ENCODE data around the gene ESR1. TPM values are rescaled to one million over a fixed set of nuclear protein-coding genes. Genes with fewer than 3 reads are reported as not detected.

Gene ESR1
- polyA plus RNA-seq, 1 of the 3 experiments (the other 2 are of a cell fraction), result under 0.01 TPM

GRCh38 chr6:152100183-152100618, 292.7 kb downstream of the ESR1 start:
- H3K9me3 ChIP-seq, result no peaks in the 10 kb centered on the region
- no peaks in the 10 kb centered on the region for H3K27me3 ChIP-seq (ENCODE audit: insufficient read depth)
- DNase-seq, result no peak
- H3K9ac ChIP-seq, result no peak overlapping the region
- no peak for TF ChIP-seq SMC3 (IDR thresholded peaks at IDR 0.05; ENCODE audit: low read depth, low read length)
- TF ChIP-seq TAF1 (IDR thresholded peaks at IDR 0.05; ENCODE audit: borderline replicate concordance, low read depth, low read length), result no peak
- TF ChIP-seq MAX (IDR thresholded peaks at IDR 0.05; ENCODE audit: low read depth), result no peak
- TF ChIP-seq FOSL2 (IDR thresholded peaks at IDR 0.05; ENCODE audit: borderline replicate concordance, low read depth), result no peak
- TF ChIP-seq EZH2phosphoT487 (IDR thresholded peaks at IDR 0.05; ENCODE audit: borderline replicate concordance, low read depth), result no peak
- no peak for TF ChIP-seq GATA2 (CRISPR knock-in tag; IDR thresholded peaks at IDR 0.05)
- TF ChIP-seq MXI1 (IDR thresholded peaks at IDR 0.05; ENCODE audit: low read depth, low read length), result no peak
- TF ChIP-seq CTCF (IDR thresholded peaks at IDR 0.05), result no peak
- no peak for TF ChIP-seq USF2 (IDR thresholded peaks at IDR 0.05; ENCODE audit: borderline replicate concordance, low read depth, low read length)
- no peak for TF ChIP-seq TEAD4 (IDR thresholded peaks at IDR 0.05; ENCODE audit: borderline replicate concordance, insufficient read depth)
- TF ChIP-seq RCOR1 (IDR thresholded peaks at IDR 0.05; ENCODE audit: low read length), result no peak
- TF ChIP-seq GABPA (IDR thresholded peaks at IDR 0.05; ENCODE audit: low read depth), result no peak
- peaks cover 13% of the 10 kb centered on the region for H3F3A ChIP-seq (replicated peaks; ENCODE audit: insufficient read depth)
- H3K4me2 ChIP-seq, result no peak overlapping the region
- WGBS (ENCODE audit: low lambda C conversion rate), result 75% methylated on average over 4 of the region's 7 CpGs
- peak overlapping the region; percentile 29; the same call in 1 of the 2 replicates for H2AFZ ChIP-seq (ENCODE audit: low read depth)
- CTCF ChIA-PET, result interaction anchor here (0.7 to 3.6 kb wide), 4 partner anchors 8 to 24 kb away, joined by 3 to 21 read pairs (median 4); no protein-coding TSS in a partner anchor
- POLR2A ChIA-PET, result no interaction called here
- H3K36me3 ChIP-seq (replicated peaks in 1 of 2; ENCODE audit: control insufficient read depth in 1 of 2, insufficient read depth in 2 of 2, low read length in 1 of 2), result no peaks in the 10 kb centered on the region
- H3K4me1 ChIP-seq (ENCODE audit: control insufficient read depth in 1 of 2, insufficient read depth in 2 of 2, low read depth in 1 of 2, low read length in 1 of 2), result peaks cover 7 to 13% of the 10 kb centered on the region in 2 experiments; a peak in 2 of 4 replicates
- H3K9me2 ChIP-seq, result no peaks in the 10 kb centered on the region
- no peaks in the 10 kb centered on the region for H4K20me1 ChIP-seq (ENCODE audit: insufficient read depth)
- H3K79me2 ChIP-seq (ENCODE audit: insufficient read depth), result no peaks in the 10 kb centered on the region
- H3K27ac ChIP-seq (ENCODE audit: low read depth in 2 of 2, low read length in 1 of 2), result no peak overlapping the region
- H3K4me3 ChIP-seq (ENCODE audit: low read depth in 2 of 2, low read length in 1 of 2), result no peak overlapping the region

DNA sequence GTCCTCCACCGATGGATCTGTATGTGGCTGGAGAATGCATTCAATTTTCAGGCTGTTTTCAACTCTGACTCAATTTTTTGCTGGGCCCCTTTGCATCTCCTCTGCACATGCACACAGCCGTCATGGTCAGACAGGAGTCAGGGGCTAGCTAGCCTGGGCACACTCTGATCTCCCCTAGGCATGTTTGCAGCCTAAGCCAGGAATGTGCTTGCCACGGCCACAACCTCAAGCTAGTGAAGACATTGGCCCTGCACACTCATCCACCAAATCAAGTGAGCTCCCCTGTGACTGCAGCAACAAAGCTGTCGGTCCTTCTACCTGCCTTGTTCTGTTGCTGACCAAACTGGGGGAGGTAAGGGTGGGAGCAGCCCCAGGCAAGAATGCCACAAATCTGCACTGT, 300.5 kb downstream of the ESR1 start:
- Histone ChIP-seq H3K4me3 (ENCODE audit: low read depth in 2 of 2, low read length in 1 of 2) (no peak overlapping the region), H3K4me1 (ENCODE audit: control insufficient read depth in 1 of 2, insufficient read depth in 2 of 2, low read depth in 1 of 2, low read length in 1 of 2) (peaks cover 0 to 19% of the 10 kb centered on the region in 2 experiments; a peak in 2 of 4 replicates), H3K27ac (ENCODE audit: low read depth in 2 of 2, low read length in 1 of 2) (no peak overlapping the region), H3K79me2 (ENCODE audit: insufficient read depth) (no peaks in the 10 kb centered on the region), H3K9me3 (no peaks in the 10 kb centered on the region), H2AFZ (ENCODE audit: low read depth) (no peak overlapping the region), H3F3A (replicated peaks; ENCODE audit: insufficient read depth) (no peaks in the 10 kb centered on the region), H3K9me2 (no peaks in the 10 kb centered on the region), H3K4me2 (no peak overlapping the region), H3K36me3 (replicated peaks in 1 of 2; ENCODE audit: control insufficient read depth in 1 of 2, insufficient read depth in 2 of 2, low read length in 1 of 2) (no peaks in the 10 kb centered on the region), H3K27me3 (ENCODE audit: insufficient read depth) (no peaks in the 10 kb centered on the region), H3K9ac (no peak overlapping the region), H4K20me1 (ENCODE audit: insufficient read depth) (no peaks in the 10 kb centered on the region)
- ChIA-PET CTCF (interaction anchor here (1.5 kb wide), 1 partner anchor 17 kb away, joined by 6 read pairs; no protein-coding TSS in a partner anchor), POLR2A (no interaction called here)
- DNase-seq, result no peak
- 89% methylated on average over 3 of the region's 4 CpGs for WGBS (ENCODE audit: low lambda C conversion rate)
- no peak for TF ChIP-seq RXRA (IDR thresholded peaks at IDR 0.05; ENCODE audit: borderline replicate concordance, low read depth)
- no peak for TF ChIP-seq REST (IDR thresholded peaks at IDR 0.05; ENCODE audit: low read depth, low read length)
- no peak for TF ChIP-seq CHD2 (IDR thresholded peaks at IDR 0.05; ENCODE audit: low read length, partially characterized antibody)
- no peak for TF ChIP-seq MXI1 (IDR thresholded peaks at IDR 0.05; ENCODE audit: low read depth, low read length)
- TF ChIP-seq IRF3 (IDR thresholded peaks at IDR 0.05; ENCODE audit: low read depth, low read length), result no peak
- no peak for TF ChIP-seq FOXM1 (IDR thresholded peaks at IDR 0.05; ENCODE audit: low read depth)
- no peak for TF ChIP-seq SIN3A (IDR thresholded peaks at IDR 0.05; ENCODE audit: borderline replicate concordance, low read depth, low read length)
- TF ChIP-seq, protein P1, sequence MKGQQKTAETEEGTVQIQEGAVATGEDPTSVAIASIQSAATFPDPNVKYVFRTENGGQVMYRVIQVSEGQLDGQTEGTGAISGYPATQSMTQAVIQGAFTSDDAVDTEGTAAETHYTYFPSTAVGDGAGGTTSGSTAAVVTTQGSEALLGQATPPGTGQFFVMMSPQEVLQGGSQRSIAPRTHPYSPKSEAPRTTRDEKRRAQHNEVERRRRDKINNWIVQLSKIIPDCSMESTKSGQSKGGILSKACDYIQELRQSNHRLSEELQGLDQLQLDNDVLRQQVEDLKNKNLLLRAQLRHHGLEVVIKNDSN (IDR thresholded peaks at IDR 0.05; ENCODE audit: borderline replicate concordance, low read depth), result no peak

Measured in SK-N-SH (cell line).